PFSK-1 (cell line): ENCODE results near the gene TCP11.

ENCODE experiments used
- FOXP2 ChIP-seq: optimal IDR thresholded peaks from 2 replicates; pipeline ENCODE3; 2011; ENCODE audit warnings: borderline replicate concordance, control low read depth, inconsistent platforms; ENCODE audit not compliant: insufficient read depth; ENCODE audit errors: extremely low read length, extremely low read depth
- POLR2AphosphoS5 ChIP-seq: IDR thresholded peaks from 2 replicates; pipeline ENCODE4 v1.6.1; 2012; ENCODE audit warnings: low read depth, mild to moderate bottlenecking, control low read depth, low read length, moderate library complexity
- SIN3A ChIP-seq: IDR thresholded peaks from 2 replicates; pipeline ENCODE4 v1.6.1; 2012; ENCODE audit warnings: mild to moderate bottlenecking, low read length, moderate library complexity, borderline replicate concordance; ENCODE audit not compliant: insufficient read depth
- TAF1 ChIP-seq: IDR thresholded peaks from 2 replicates; pipeline ENCODE4 v1.6.1; 2012; ENCODE audit warnings: low read length, control low read depth, borderline replicate concordance; ENCODE audit not compliant: insufficient read depth
- TF ChIP-seq, protein P1 (sequence below), 2 experiments: IDR thresholded peaks; 2 replicates each; pipeline versions ENCODE4 v1.6.1 to v1.8.0; 2011 to 2012; ENCODE audit warnings: low read depth in 2 of 2, low read length in 2 of 2, control low read depth in 1 of 2, inconsistent platforms in 1 of 2, mild to moderate bottlenecking in 1 of 2, moderate library complexity in 1 of 2; ENCODE audit not compliant: insufficient read depth in 1 of 2

Gene TCP11

DNA sequence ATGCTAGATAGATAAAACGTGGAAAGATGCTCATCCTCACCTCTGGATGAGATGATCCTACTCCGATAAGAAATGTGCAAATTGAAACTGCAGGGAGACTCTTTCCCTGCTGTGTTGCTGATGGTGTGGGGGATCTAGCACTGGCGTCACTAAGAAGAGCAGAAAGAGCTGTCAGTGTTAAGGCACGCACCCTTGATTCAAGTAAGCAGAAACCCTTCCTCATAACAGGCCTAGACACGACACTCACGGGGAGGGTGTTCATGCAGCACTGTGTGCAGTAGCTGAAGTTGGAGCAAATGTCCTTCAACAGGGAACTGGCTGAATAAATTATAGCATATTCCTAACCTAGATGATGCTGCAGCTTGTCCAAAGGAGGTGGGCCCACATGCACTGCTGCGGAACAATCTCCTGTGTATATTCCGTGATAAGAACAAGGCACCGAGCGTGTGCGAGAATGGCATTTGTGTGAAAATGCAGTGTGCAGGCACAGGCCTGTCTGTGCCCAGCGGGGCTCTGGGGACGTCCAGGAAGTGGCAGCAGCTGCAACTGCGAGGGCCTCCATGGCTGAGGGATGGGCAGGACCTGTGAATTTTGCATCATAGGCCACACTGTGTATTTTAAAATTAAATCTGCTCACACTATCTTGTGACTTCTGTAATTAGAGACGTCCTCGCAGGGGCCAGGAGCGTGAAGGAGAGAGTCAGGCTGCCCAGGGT, 64.0 kb downstream of the TCP11 start:
- no peak for TF ChIP-seq POLR2AphosphoS5
- TF ChIP-seq, protein P1, sequence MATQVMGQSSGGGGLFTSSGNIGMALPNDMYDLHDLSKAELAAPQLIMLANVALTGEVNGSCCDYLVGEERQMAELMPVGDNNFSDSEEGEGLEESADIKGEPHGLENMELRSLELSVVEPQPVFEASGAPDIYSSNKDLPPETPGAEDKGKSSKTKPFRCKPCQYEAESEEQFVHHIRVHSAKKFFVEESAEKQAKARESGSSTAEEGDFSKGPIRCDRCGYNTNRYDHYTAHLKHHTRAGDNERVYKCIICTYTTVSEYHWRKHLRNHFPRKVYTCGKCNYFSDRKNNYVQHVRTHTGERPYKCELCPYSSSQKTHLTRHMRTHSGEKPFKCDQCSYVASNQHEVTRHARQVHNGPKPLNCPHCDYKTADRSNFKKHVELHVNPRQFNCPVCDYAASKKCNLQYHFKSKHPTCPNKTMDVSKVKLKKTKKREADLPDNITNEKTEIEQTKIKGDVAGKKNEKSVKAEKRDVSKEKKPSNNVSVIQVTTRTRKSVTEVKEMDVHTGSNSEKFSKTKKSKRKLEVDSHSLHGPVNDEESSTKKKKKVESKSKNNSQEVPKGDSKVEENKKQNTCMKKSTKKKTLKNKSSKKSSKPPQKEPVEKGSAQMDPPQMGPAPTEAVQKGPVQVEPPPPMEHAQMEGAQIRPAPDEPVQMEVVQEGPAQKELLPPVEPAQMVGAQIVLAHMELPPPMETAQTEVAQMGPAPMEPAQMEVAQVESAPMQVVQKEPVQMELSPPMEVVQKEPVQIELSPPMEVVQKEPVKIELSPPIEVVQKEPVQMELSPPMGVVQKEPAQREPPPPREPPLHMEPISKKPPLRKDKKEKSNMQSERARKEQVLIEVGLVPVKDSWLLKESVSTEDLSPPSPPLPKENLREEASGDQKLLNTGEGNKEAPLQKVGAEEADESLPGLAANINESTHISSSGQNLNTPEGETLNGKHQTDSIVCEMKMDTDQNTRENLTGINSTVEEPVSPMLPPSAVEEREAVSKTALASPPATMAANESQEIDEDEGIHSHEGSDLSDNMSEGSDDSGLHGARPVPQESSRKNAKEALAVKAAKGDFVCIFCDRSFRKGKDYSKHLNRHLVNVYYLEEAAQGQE (IDR thresholded peaks at IDR 0.05; ENCODE audit: insufficient read depth in 1 of 2, low read depth in 2 of 2, low read length in 2 of 2), result no peak
- no peak for TF ChIP-seq TAF1
- TF ChIP-seq SIN3A, result no peak
- TF ChIP-seq FOXP2, result no peak

DNA sequence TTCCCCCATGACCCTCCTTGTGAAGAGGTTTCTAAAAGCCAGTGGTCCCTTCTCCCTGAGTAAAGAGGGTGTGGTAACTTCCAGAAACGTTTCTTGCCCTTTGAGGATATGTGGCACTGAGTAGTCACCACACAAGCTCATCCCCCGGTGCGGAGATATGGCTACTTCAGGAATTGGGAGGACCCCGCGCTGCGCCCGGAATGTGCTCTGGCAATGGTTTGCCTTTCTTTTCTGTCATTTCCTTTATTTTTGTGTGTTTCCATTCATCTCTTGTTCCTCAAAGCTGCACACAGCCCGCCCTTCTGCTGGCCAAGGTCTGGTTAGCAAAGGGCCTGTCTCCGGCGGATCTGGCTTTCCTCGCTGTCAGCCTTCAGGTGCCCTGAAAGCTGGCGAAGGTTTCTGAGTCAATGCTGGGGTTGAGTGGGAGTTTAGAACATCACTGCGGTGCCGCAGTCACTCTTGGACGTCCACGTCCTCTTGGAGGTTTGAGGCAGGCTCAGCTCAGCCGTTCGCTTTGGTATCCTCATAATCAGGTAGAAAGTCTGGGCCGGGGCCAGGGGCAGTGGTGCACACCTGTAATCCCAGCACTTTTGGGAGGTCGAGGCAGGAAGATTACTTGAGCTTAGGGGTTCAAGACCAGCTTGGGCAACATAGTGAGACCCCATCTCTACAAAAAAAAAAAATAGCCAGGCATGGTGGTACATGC, 67.2 kb downstream of the TCP11 start:
- no peak for TF ChIP-seq POLR2AphosphoS5
- TF ChIP-seq TAF1, result no peak
- TF ChIP-seq FOXP2, result no peak
- TF ChIP-seq SIN3A, result no peak
- TF ChIP-seq, protein P1 (IDR thresholded peaks at IDR 0.05; ENCODE audit: insufficient read depth in 1 of 2, low read depth in 2 of 2, low read length in 2 of 2), result no peak

DNA sequence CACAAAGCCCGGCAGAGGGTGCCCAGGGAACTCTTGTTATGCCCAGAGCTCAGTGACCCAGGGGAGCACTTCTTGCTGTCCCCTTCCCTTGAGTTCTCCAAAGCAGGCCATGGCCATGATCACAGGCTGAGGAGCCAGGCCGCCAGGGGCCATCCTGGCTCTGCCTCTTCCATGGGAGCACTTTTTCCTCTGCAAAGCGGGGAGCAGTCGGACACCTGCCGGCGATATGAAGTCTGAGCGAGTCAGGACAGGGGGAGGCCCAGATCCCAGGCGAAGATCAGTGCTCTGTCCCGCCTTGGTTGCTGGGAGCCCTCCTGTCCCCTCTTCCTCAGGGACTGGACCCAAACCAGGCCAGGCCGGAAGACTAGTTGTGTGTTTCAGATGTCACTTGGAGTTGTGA, 67.9 kb downstream of the TCP11 start:
- no peak for TF ChIP-seq POLR2AphosphoS5
- TF ChIP-seq SIN3A, result no peak
- TF ChIP-seq, protein P1 (IDR thresholded peaks at IDR 0.05; ENCODE audit: insufficient read depth in 1 of 2, low read depth in 2 of 2, low read length in 2 of 2), result no peak
- TF ChIP-seq TAF1, result no peak
- no peak for TF ChIP-seq FOXP2

DNA sequence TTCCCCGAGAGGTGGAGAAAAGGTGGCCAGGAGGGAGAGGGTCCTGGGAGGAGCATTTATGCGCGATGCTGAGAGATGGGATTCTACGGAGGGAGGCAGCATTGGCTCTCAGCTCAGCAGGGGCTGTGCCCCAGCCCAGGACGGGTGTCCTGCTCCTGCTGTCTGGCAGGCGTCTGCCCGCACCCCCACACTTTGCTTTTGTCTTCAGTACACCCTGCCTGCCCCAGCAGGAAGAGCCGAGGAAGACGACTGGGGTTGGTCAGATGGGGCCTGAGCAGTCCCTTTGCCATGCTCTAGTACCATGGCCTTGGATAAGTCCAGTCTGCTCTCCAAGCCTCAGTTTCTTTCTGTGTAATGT, 68.5 kb downstream of the TCP11 start:
- TF ChIP-seq FOXP2 (no peak), TAF1 (no peak), SIN3A (no peak), POLR2AphosphoS5 (no peak)
- TF ChIP-seq, protein P1 (IDR thresholded peaks at IDR 0.05; ENCODE audit: insufficient read depth in 1 of 2, low read depth in 2 of 2, low read length in 2 of 2), result no peak
